Nephron (organoid): Measurements from ENCODE around the gene RBP4.

Source experiments
- H3K27ac Mint-ChIP-seq, 3 experiments: 2 replicates each; pipeline ENCODE4 v1.8.0; 2020; ENCODE audit warnings: mixed read lengths in 3 of 3, mild to moderate bottlenecking in 2 of 3, moderate library complexity in 1 of 3
- H3K27me3 Mint-ChIP-seq: 2 replicates; pipeline ENCODE4 v1.8.0; 2021; ENCODE audit warnings: low read depth, mild to moderate bottlenecking, moderate library complexity, mixed read lengths
- H3K36me3 Mint-ChIP-seq: 2 replicates; pipeline ENCODE4 v1.8.0; 2020; ENCODE audit warnings: low read depth, mixed read lengths
- H3K4me1 Mint-ChIP-seq: 2 replicates; pipeline ENCODE4 v1.8.0; 2020; ENCODE audit warnings: mixed read lengths
- H3K4me3 Mint-ChIP-seq, 3 experiments: 2 replicates each; pipeline ENCODE4 v1.8.0; 2020; ENCODE audit warnings: mild to moderate bottlenecking in 3 of 3, mixed read lengths in 3 of 3, moderate library complexity in 2 of 3
- H3K9me3 Mint-ChIP-seq: 2 replicates; pipeline ENCODE4 v1.8.0; 2020; ENCODE audit warnings: mixed read lengths
- TF ChIP-seq, protein P1 (sequence below), 3 experiments: fragments of 200-600 bp; sonication (generic); IDR thresholded peaks; one replicate each; pipeline ENCODE4 v1.5.0; 2021; ENCODE audit warnings: antibody characterized with exemption in 3 of 3; ENCODE audit not compliant: unreplicated experiment in 3 of 3

The RBP4 gene

DNA sequence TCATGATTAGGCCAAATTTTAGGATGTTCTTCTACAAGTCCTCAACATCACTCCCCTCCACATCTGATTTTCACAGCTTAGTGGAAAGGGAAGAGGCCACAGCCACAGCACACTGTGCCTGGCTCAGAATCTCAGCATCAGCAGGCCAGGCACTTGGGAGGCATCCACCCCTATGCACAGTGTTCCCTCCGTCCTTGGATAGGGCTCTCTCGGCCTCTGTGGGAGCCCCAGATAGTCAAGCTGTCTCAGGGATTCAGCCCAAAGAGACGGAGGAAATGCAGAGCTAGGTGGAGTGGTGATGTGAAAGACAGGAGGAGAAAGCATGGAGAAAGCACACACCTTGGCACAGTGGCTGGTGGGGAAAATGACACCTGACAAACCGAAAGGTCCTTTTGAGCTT, 1.3 kb downstream of the RBP4 start:
- TF ChIP-seq, protein P1, sequence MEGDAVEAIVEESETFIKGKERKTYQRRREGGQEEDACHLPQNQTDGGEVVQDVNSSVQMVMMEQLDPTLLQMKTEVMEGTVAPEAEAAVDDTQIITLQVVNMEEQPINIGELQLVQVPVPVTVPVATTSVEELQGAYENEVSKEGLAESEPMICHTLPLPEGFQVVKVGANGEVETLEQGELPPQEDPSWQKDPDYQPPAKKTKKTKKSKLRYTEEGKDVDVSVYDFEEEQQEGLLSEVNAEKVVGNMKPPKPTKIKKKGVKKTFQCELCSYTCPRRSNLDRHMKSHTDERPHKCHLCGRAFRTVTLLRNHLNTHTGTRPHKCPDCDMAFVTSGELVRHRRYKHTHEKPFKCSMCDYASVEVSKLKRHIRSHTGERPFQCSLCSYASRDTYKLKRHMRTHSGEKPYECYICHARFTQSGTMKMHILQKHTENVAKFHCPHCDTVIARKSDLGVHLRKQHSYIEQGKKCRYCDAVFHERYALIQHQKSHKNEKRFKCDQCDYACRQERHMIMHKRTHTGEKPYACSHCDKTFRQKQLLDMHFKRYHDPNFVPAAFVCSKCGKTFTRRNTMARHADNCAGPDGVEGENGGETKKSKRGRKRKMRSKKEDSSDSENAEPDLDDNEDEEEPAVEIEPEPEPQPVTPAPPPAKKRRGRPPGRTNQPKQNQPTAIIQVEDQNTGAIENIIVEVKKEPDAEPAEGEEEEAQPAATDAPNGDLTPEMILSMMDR (IDR thresholded peaks at IDR 0.05; ENCODE audit: unreplicated experiment in 3 of 3) = no peak
- H3K4me1 Mint-ChIP-seq = peaks cover 5% of the 10 kb centered on the region
- peak overlapping the region; percentile 57 to 85 (median 66) for H3K4me3 Mint-ChIP-seq
- no peak overlapping the region for H3K27ac Mint-ChIP-seq
- no peaks in the 10 kb centered on the region for H3K9me3 Mint-ChIP-seq
- peaks cover 77% of the 10 kb centered on the region for H3K27me3 Mint-ChIP-seq
- no peaks in the 10 kb centered on the region for H3K36me3 Mint-ChIP-seq

DNA sequence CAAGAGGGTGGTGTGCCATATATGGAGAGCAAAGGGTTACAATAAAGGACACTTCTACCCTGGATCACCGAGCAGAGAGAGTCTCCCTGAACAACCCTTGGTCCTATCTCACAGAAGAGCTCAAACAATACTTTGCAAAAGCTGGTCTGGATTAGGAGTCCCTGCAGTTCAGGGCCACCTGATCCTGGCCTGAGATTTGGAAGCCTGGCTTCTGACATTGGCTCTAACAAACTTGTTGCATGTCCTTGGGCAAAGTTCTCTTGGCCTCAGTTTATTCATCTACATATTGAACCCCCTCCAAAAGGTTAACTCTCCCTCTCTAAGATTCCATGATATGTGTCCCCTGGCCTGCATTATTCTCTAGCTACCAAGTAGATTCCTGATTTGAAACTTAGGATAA, 1.7 kb downstream of the RBP4 start:
- H3K9me3 Mint-ChIP-seq = no peaks in the 10 kb centered on the region
- H3K4me1 Mint-ChIP-seq = peaks cover 5% of the 10 kb centered on the region
- TF ChIP-seq, protein P1 (IDR thresholded peaks at IDR 0.05; ENCODE audit: unreplicated experiment in 3 of 3) = no peak
- no peaks in the 10 kb centered on the region for H3K36me3 Mint-ChIP-seq
- H3K4me3 Mint-ChIP-seq = peak overlapping the region in 1 of 3 experiments; percentile 85
- peaks cover 77% of the 10 kb centered on the region for H3K27me3 Mint-ChIP-seq
- H3K27ac Mint-ChIP-seq = no peak overlapping the region

DNA sequence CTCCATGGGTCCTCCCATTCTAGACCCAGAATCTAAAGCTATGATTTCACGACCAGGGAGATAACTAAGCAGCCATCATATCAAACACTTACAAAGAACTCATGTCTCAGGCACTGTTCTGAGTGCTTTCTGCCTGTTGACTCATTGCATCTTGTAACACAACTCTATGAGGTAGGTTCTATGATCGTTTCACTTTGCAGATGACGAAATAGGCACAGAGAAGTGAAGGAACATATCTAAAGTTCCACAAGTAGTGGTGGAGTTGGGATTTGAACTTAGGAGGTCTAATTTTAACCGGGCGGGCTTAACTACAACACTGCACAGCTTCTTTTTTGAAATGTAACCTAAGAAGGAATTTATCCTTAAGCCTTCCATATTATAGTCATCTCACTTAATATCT, 2.9 kb downstream of the RBP4 start:
- no peaks in the 10 kb centered on the region for H3K36me3 Mint-ChIP-seq

DNA sequence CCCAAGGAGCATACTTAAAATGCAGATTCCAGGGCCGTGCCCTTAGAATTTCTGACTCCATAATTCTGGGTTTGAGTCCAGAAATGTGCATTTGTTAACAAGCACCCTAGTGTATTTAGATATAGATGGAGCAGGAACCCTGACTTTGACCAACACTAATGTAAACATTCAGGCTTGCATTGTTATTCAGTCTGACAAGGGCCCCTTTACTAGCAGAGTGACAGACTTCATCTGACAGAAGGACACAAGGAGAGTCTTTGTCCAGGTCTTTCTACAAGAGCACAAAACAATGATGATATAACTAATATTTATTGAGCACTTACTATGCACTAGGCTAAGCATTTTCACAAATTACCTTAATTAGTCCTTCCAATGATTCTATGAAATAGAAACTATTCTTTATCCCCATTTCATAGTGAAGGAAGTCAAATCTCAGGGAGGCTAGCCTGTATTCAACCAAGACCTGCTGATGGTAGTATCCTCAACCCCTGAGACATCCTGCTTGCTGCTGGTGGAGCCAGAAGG, 3.9 kb downstream of the RBP4 start:
- no peaks in the 10 kb centered on the region for H3K9me3 Mint-ChIP-seq
- H3K36me3 Mint-ChIP-seq = no peaks in the 10 kb centered on the region
- H3K4me1 Mint-ChIP-seq = peaks cover 5% of the 10 kb centered on the region
- H3K27me3 Mint-ChIP-seq = peaks cover 59% of the 10 kb centered on the region
- TF ChIP-seq, protein P1 (IDR thresholded peaks at IDR 0.05; ENCODE audit: unreplicated experiment in 3 of 3) = no peak
- no peak overlapping the region for H3K4me3 Mint-ChIP-seq
- H3K27ac Mint-ChIP-seq = no peak overlapping the region

More for the DNA sequence above, 2.9 kb downstream of the RBP4 start:
- H3K9me3 Mint-ChIP-seq = no peaks in the 10 kb centered on the region
- no peak overlapping the region for H3K27ac Mint-ChIP-seq
- H3K4me1 Mint-ChIP-seq = peaks cover 5% of the 10 kb centered on the region
- peaks cover 69% of the 10 kb centered on the region for H3K27me3 Mint-ChIP-seq
- no peak overlapping the region for H3K4me3 Mint-ChIP-seq
- TF ChIP-seq, protein P1 (IDR thresholded peaks at IDR 0.05; ENCODE audit: unreplicated experiment in 3 of 3) = no peak

DNA sequence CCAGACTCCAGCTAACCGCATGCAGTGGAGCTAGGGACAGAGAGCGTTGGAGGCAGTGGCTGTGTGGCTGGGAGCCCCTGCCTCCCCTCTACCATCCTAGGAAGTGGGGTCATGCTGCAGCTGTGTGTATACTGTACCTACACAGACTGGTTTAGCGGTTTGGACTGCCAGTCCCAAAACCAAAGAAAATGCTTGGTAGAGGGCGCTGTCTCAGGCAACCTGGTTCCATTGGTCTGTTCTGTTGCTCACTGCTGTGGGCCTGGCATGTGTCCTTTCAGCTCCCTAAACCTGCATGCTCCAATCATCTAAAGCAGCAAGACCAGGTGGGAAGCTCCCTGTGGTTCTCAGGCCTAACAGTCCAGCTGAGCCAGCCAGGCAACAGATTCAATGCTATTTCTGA, 4.5 kb downstream of the RBP4 start:
- Mint-ChIP-seq H3K9me3 (no peaks in the 10 kb centered on the region), H3K27me3 (peaks cover 53% of the 10 kb centered on the region), H3K4me1 (peaks cover 2% of the 10 kb centered on the region), H3K27ac (no peak overlapping the region), H3K4me3 (no peak overlapping the region), H3K36me3 (no peaks in the 10 kb centered on the region)
- TF ChIP-seq, protein P1 (IDR thresholded peaks at IDR 0.05; ENCODE audit: unreplicated experiment in 3 of 3) = no peak

DNA sequence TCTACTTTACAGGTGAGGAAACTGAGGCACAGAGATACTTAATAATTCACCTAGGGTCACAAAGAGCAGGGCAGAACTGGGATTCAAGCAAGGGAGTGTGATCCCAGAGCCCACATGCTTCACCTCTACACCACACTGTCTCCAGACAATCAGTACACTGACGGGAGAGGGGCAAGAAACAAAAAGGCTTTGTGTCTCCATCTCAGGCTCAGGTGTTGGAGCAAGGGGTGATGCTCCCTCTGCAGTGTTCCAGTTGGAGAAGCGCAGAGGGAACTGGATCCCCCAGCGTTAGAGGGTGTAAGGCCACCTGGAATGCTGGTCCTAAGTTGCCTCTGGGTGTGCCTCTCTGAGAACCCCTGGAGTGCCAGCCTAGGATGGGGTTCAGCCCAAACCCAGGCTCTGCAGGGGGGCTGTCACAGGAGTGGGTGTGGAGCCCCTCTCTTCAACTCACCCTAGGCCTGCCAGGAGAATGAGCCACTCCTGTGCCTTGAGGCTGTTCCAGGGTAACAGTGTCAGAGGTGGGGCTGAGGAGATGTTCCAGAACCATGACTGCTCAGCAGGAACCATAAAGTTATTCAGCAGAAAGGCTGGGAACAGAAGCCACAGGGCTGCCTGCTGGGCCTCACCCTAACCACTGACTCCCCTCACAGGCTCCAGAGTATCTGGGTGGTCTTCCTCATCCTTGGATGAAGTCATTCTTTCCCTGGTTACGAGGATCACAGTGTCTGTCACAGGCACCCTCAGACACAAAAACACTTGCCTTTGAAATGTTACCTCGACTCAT, 5.5 kb downstream of the RBP4 start:
- Mint-ChIP-seq H3K4me3 (no peak overlapping the region), H3K4me1 (no peaks in the 10 kb centered on the region)

More for the DNA sequence above, 5.5 kb downstream of the RBP4 start:
- peaks cover 46% of the 10 kb centered on the region for H3K27me3 Mint-ChIP-seq
- H3K36me3 Mint-ChIP-seq = no peaks in the 10 kb centered on the region
- TF ChIP-seq, protein P1 (IDR thresholded peaks at IDR 0.05; ENCODE audit: unreplicated experiment in 3 of 3) = no peak
- H3K9me3 Mint-ChIP-seq = no peaks in the 10 kb centered on the region
- no peak overlapping the region for H3K27ac Mint-ChIP-seq
